HEK293T (cell line): ENCODE data around the gene PXMP2.
"Not testable (repeated sequence)": the region's sequence is repeated elsewhere in the genome, so short reads cannot be mapped to it uniquely, and the experiment has no call there.

Experiments used
- ARNT ChIP-seq: fragments of 450-650 bp; IDR thresholded peaks from 2 replicates; pipeline ENCODE4 v1.6.1; 2017; ENCODE audit warnings: mild to moderate bottlenecking
- BHLHE40 ChIP-seq: fragments of 450-650 bp; IDR thresholded peaks from 2 replicates; pipeline ENCODE4 v1.6.1; 2016; ENCODE audit warnings: mild to moderate bottlenecking, moderate library complexity, borderline replicate concordance
- ELF4 ChIP-seq: fragments of 450-650 bp; IDR thresholded peaks from 2 replicates; pipeline ENCODE4 v1.6.1; 2017; ENCODE audit warnings: antibody characterized with exemption
- FOXA1 ChIP-seq: fragments of 450-650 bp; IDR thresholded peaks from 2 replicates; pipeline ENCODE4 v1.6.1; 2016; ENCODE audit warnings: mild to moderate bottlenecking
- FOXK2 ChIP-seq: fragments of 450-650 bp; IDR thresholded peaks from 2 replicates; pipeline ENCODE4 v1.6.1; 2016; ENCODE audit warnings: mild to moderate bottlenecking
- FOXM1 ChIP-seq: fragments of 450-650 bp; IDR thresholded peaks from 2 replicates; pipeline ENCODE4 v1.6.1; 2017; ENCODE audit warnings: mild to moderate bottlenecking, borderline replicate concordance
- HDGF ChIP-seq: fragments of 450-650 bp; IDR thresholded peaks from 2 replicates; pipeline ENCODE4 v1.6.1; 2017; ENCODE audit warnings: antibody characterized with exemption, borderline replicate concordance
- L3MBTL2 ChIP-seq: fragments of 450-650 bp; conservative IDR thresholded peaks from 2 replicates; pipeline ENCODE4 v1.6.1; 2016; ENCODE audit warnings: mild to moderate bottlenecking
- NFRKB ChIP-seq: fragments of 450-650 bp; IDR thresholded peaks from 2 replicates; pipeline ENCODE4 v1.6.1; 2016; ENCODE audit warnings: mild to moderate bottlenecking, moderate library complexity
- SP1 ChIP-seq: fragments of 450-650 bp; IDR thresholded peaks from 2 replicates; pipeline ENCODE4 v1.6.1; 2017
- SUZ12 ChIP-seq: fragments of 450-650 bp; IDR thresholded peaks from 2 replicates; pipeline ENCODE4 v1.6.1; 2016; ENCODE audit warnings: mild to moderate bottlenecking
- ZNF384 ChIP-seq: fragments of 450-650 bp; IDR thresholded peaks from 2 replicates; pipeline ENCODE4 v1.6.1; 2016

DNA sequence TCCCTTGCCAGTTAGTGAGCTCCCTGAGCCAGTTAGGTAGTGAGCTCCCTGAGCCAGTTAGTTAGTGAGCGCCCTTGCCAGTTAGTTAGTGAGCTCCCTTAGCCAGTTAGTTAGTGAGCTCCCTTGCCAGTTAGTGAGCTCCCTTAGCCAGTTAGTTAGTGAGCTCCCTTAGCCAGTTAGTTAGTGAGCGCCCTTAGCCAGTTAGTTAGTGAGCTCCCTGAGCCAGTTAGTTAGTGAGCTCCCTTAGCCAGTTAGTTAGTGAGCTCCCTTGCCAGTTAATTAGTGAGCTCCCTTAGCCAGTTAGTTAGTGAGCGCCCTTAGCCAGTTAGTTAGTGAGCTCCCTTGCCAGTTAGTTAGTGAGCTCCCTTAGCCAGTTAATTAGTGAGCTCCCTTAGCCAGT is 4.6 kb downstream of the PXMP2 start:
- not testable (repeated sequence) for TF ChIP-seq FOXM1, NFRKB, SUZ12, SP1, ELF4, L3MBTL2, FOXK2, ZNF384, ARNT, HDGF, FOXA1, BHLHE40
